Loucy (cell line): Measurements from ENCODE around the gene TEX36.
"Not testable (repeated sequence)": the region's sequence is repeated elsewhere in the genome, so short reads cannot be mapped to it uniquely, and the experiment has no call there.

Source experiments
- H2AFZ ChIP-seq: fragments of 200-600 bp; sonication (generic); 2 replicates; pipeline ENCODE4 v1.6.0; 2016; ENCODE audit warnings: antibody characterized with exemption, mild to moderate bottlenecking, low read length, moderate library complexity
- H3F3A ChIP-seq: fragments of 200-600 bp; 2 replicates; pipeline ENCODE4 v1.6.0; 2016; ENCODE audit warnings: antibody characterized with exemption, low read depth, mild to moderate bottlenecking
- H3K27me3 ChIP-seq: fragments of 200-600 bp; sonication (generic); 2 replicates; pipeline ENCODE4 v1.6.1; 2014; ENCODE audit warnings: low read length, mild to moderate bottlenecking; ENCODE audit not compliant: insufficient read depth, poor library complexity, severe bottlenecking
- H3K36me3 ChIP-seq: fragments of 200-600 bp; sonication (generic); 2 replicates; pipeline ENCODE4 v1.6.1; 2016; ENCODE audit warnings: low read length; ENCODE audit not compliant: insufficient read depth
- H3K4me1 ChIP-seq: fragments of 200-600 bp; sonication (generic); 2 replicates; pipeline ENCODE4 v1.5.1; 2014; ENCODE audit warnings: low read length, mild to moderate bottlenecking; ENCODE audit not compliant: insufficient read depth, poor library complexity, severe bottlenecking
- H3K4me2 ChIP-seq: fragments of 200-600 bp; sonication (generic); 2 replicates; pipeline ENCODE4 v1.6.0; 2014; ENCODE audit warnings: antibody characterized with exemption, low read length, low read depth, mild to moderate bottlenecking; ENCODE audit not compliant: poor library complexity, severe bottlenecking
- H3K4me3 ChIP-seq: fragments of 200-600 bp; sonication (generic); 2 replicates; pipeline ENCODE4 v1.5.1; 2014; ENCODE audit warnings: low read length, mild to moderate bottlenecking, mixed read lengths; ENCODE audit not compliant: poor library complexity, severe bottlenecking
- H3K79me2 ChIP-seq: fragments of 200-600 bp; sonication (generic); 2 replicates; pipeline ENCODE4 v1.6.1; 2014; ENCODE audit warnings: low read length; ENCODE audit not compliant: insufficient read depth
- H3K9ac ChIP-seq: fragments of 200-600 bp; sonication (generic); 2 replicates; pipeline ENCODE4 v1.6.0; 2014; ENCODE audit warnings: mild to moderate bottlenecking, low read depth, low read length, moderate library complexity; ENCODE audit not compliant: poor library complexity, severe bottlenecking
- H3K9me2 ChIP-seq: fragments of 200-600 bp; sonication (generic); replicated peaks from 2 replicates; pipeline ENCODE4 v1.6.1; 2016; ENCODE audit warnings: low read depth, low read length, mixed read lengths
- H3K9me3 ChIP-seq: fragments of 200-600 bp; sonication (generic); 2 replicates; pipeline ENCODE4 v1.6.1; 2014; ENCODE audit warnings: mild to moderate bottlenecking, antibody characterized with exemption, low read length, low read depth; ENCODE audit not compliant: insufficient read depth
- H4K20me1 ChIP-seq: fragments of 200-600 bp; sonication (generic); 2 replicates; pipeline ENCODE4 v1.6.0; 2014; ENCODE audit warnings: antibody characterized with exemption, low read length, mild to moderate bottlenecking; ENCODE audit not compliant: insufficient read depth, poor library complexity, severe bottlenecking
- EZH2phosphoT487 ChIP-seq: fragments of 200-600 bp; IDR thresholded peaks from 2 replicates; pipeline ENCODE4 v1.6.1; 2018; ENCODE audit warnings: antibody characterized with exemption, mild to moderate bottlenecking, moderate library complexity, borderline replicate concordance
- TF ChIP-seq, protein P1 (sequence below): fragments of 200-600 bp; sonication (generic); conservative IDR thresholded peaks from 2 replicates; pipeline ENCODE4 v1.5.1; 2014; ENCODE audit warnings: mild to moderate bottlenecking, antibody characterized with exemption, low read length

The TEX36 gene

DNA sequence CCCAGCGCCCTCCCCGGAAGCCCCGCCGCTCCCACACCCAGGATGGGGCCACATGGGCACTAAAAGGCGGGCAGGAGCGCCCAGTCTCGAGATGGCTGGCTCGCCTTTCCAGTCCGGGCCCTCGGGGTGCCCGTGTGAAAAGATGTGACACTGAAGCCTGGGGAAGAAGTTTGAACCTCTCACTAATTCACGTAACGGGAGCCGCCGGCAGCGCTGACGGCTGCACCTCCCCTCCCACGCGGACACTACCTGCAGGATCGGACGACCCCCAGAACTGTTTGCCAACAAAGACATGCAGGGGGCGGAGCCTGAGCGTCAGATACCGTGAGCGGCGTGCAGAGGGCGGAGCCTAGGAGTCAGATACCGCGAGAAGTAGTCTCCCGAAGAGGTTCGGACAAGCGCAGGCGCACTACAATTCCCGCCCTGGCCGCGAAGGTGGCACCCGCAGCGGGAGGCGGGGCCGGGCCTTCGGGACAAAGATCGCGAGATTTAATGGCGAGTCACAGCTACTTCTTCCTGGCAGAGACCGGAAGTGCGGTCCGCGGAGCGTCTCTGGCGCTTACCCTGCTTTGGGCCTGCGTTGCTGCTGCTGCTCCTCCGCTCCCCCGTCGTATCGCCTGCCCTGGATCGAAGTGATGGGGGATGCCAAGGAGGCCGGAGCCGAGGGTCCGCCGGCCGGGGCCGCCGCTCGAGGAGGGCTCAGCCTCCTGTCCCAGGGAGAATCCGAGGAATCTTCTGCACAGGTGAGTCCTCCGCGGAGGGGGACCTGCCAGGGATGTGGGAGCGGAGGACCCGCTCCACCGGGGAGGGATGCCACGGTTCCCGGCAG is 36.4 kb upstream of the TEX36 start, which contains the start of gene EDRF1:
Gene EDRF1 (plus strand): TSS at position 537 of the 829 bp plus-strand sequence. CDS start 99 bp downstream, at position 636.
- H3K4me3 ChIP-seq: peak within 1 kb of the TSS; percentile 98
- H3K9ac ChIP-seq: peak within 1 kb of the TSS; percentile 97

DNA sequence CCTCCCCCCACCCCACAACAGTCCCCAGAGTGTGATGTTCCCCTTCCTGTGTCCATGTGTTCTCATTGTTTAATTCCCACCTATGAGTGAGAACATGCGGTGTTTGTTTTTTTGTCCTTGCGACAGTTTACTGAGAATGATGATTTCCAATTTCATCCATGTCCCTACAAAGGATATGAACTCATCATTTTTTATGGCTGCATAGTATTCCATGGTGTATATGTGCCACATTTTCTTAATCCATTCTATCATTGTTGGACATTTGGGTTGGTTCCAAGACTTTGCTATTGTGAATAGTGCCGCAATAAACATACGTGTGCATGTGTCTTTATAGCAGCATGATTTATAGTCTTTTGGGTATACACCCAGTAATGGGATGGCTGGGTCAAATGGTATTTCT is 31.8 kb upstream of the TEX36 start:
- H2AFZ ChIP-seq, H3K36me3 ChIP-seq, H3K27me3 ChIP-seq, H3K4me1 ChIP-seq, H3K79me2 ChIP-seq, H3K9me3 ChIP-seq, H3F3A ChIP-seq, H4K20me1 ChIP-seq, H3K9ac ChIP-seq, H3K4me3 ChIP-seq, H3K4me2 ChIP-seq, H3K9me2 ChIP-seq: not testable (repeated sequence)

More for the DNA sequence above, 36.4 kb upstream of the TEX36 start, which contains the start of gene EDRF1:
- Histone ChIP-seq H3K36me3 (peaks cover 19% of the 10 kb centered on the region; the same call in 1 of the 2 replicates), H3K9me2 (no peaks in the 10 kb centered on the region), H3K27me3 (no peaks in the 10 kb centered on the region), H3K79me2 (peaks cover 42% of the 10 kb centered on the region), H4K20me1 (peaks cover 38% of the 10 kb centered on the region), H3K4me2 (peak within 1 kb of the TSS; percentile 84), H3K4me1 (peaks cover 29% of the 10 kb centered on the region), H3K9me3 (no peaks in the 10 kb centered on the region), H3F3A (no peaks in the 10 kb centered on the region), H2AFZ (peak within 1 kb of the TSS; percentile 82)
- TF ChIP-seq EZH2phosphoT487: no peak
- TF ChIP-seq, protein P1, sequence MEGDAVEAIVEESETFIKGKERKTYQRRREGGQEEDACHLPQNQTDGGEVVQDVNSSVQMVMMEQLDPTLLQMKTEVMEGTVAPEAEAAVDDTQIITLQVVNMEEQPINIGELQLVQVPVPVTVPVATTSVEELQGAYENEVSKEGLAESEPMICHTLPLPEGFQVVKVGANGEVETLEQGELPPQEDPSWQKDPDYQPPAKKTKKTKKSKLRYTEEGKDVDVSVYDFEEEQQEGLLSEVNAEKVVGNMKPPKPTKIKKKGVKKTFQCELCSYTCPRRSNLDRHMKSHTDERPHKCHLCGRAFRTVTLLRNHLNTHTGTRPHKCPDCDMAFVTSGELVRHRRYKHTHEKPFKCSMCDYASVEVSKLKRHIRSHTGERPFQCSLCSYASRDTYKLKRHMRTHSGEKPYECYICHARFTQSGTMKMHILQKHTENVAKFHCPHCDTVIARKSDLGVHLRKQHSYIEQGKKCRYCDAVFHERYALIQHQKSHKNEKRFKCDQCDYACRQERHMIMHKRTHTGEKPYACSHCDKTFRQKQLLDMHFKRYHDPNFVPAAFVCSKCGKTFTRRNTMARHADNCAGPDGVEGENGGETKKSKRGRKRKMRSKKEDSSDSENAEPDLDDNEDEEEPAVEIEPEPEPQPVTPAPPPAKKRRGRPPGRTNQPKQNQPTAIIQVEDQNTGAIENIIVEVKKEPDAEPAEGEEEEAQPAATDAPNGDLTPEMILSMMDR: no peak

DNA sequence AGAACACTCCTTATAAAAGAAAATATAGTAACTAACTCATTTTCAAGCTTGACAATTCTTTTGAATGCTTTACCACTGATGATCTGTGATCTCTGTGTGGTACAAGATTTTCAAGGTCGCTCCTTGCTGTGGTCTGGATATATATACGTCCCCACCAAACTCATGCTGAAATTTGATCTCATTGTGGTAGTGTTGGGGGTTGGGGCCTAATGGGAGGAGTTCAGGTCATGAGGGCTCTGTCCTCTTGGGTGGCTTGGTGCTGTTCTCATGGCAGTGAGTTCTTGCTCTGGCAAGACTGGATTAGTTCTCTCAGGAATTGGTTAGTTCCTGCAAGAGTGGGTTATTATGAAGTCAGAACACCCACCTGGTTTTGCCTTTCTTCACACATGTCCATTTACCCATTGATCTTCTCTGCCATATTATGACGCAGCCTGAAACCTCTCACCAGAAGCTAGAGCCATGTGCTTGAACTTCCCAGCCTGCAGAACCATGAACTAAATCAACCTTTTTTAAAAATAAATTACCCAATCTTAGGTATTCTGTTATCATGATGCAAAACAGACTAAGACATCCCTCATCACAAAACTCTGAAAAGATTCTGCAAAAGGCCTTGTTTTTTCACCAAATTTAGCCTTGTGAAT is 28.3 kb upstream of the TEX36 start:
- TF ChIP-seq EZH2phosphoT487: no peak
- TF ChIP-seq, protein P1: no peak
- Histone ChIP-seq H3K79me2 (no peaks in the 10 kb centered on the region), H3K27me3 (no peaks in the 10 kb centered on the region), H3F3A (no peaks in the 10 kb centered on the region), H2AFZ (0 out of 2 replicates have a peak overlapping the region, but pooled peaks have one; percentile 15), H3K4me3 (no peak overlapping the region), H3K4me2 (no peak overlapping the region), H3K4me1 (peaks cover 5% of the 10 kb centered on the region), H3K36me3 (no peaks in the 10 kb centered on the region), H4K20me1 (no peaks in the 10 kb centered on the region), H3K9me3 (no peaks in the 10 kb centered on the region), H3K9me2 (no peaks in the 10 kb centered on the region), H3K9ac (no peak overlapping the region)
